Activated CD8-positive, alpha-beta memory T cell treated with anti-CD3 and anti-CD28 coated beads for 24 hours (primary cell): Measurements from ENCODE around the gene TOGARAM1.

Experiments used
- DNase-seq: peaks from one replicate; pipeline ENCODE4 v3.0.0-alpha.2; 2020

TOGARAM1 gene

GRCh38 chr14:44966601-44967336 lies 4.8 kb downstream of the TOGARAM1 start:
- DNase-seq = no peak

- DNase-seq = no peak
Measured at GRCh38 chr14:44968714-44969113, 6.7 kb downstream of the TOGARAM1 start.

- no peak for DNase-seq
Measured at GRCh38 chr14:44970907-44971306, 8.9 kb downstream of the TOGARAM1 start.

- no peak for DNase-seq
Measured at GRCh38 chr14:44971459-44971858, 9.5 kb downstream of the TOGARAM1 start.

GRCh38 chr14:44979273-44979672 lies 17.3 kb downstream of the TOGARAM1 start:
- DNase-seq = no peak

- DNase-seq = no peak
Measured at GRCh38 chr14:44979740-44980356, 17.9 kb downstream of the TOGARAM1 start.

GRCh38 chr14:44981198-44981597 lies 19.2 kb downstream of the TOGARAM1 start:
- no peak for DNase-seq

GRCh38 chr14:44982594-44982993 lies 20.6 kb downstream of the TOGARAM1 start:
- DNase-seq = no peak

GRCh38 chr14:44988694-44989093 lies 26.7 kb downstream of the TOGARAM1 start:
- no peak for DNase-seq

GRCh38 chr14:44989497-44990440 lies 27.8 kb downstream of the TOGARAM1 start:
- no peak for DNase-seq

- DNase-seq = no peak
Measured at GRCh38 chr14:44990533-44990932, 28.5 kb downstream of the TOGARAM1 start.

GRCh38 chr14:44995196-44995595 lies 33.2 kb downstream of the TOGARAM1 start:
- DNase-seq = no peak

GRCh38 chr14:44995770-44996294 lies 33.8 kb downstream of the TOGARAM1 start:
- DNase-seq = no peak

GRCh38 chr14:45003924-45004323 lies 41.9 kb downstream of the TOGARAM1 start:
- DNase-seq = no peak

GRCh38 chr14:45015133-45015532 lies 53.1 kb downstream of the TOGARAM1 start:
- no peak for DNase-seq

GRCh38 chr14:45028107-45028626 lies 66.2 kb downstream of the TOGARAM1 start:
- DNase-seq = no peak

GRCh38 chr14:45034730-45035129 lies 72.7 kb downstream of the TOGARAM1 start:
- DNase-seq = no peak

GRCh38 chr14:45038256-45038655 lies 76.3 kb downstream of the TOGARAM1 start:
- no peak for DNase-seq

GRCh38 chr14:45038865-45039264 lies 76.9 kb downstream of the TOGARAM1 start:
- DNase-seq = no peak

GRCh38 chr14:45039390-45039789 lies 77.4 kb downstream of the TOGARAM1 start:
- DNase-seq = no peak

- no peak for DNase-seq
Measured at GRCh38 chr14:45041641-45042040, 79.7 kb downstream of the TOGARAM1 start.

- DNase-seq = no peak
Measured at GRCh38 chr14:45044638-45045037, 82.6 kb downstream of the TOGARAM1 start.

- DNase-seq = no peak
Measured at GRCh38 chr14:45048385-45048784, 86.4 kb downstream of the TOGARAM1 start.
